H1 (cell line): ENCODE results near the gene TMEM169. TPM values are rescaled to one million over a fixed set of nuclear protein-coding genes. Genes with fewer than 3 reads are reported as not detected.

Source experiments
- CTCF ChIA-PET: fragments of 300-600 bp; sonication (Branson Sonifier 250); formaldehyde crosslinking; loops from one replicate; lab custom pipeline; 2021; ENCODE audit not compliant: partially characterized antibody; lab: Charles Lee
- POLR2A ChIA-PET: fragments of 300-600 bp; sonication (Branson Sonifier 250); formaldehyde crosslinking; loops from one replicate; lab custom pipeline; 2021; ENCODE audit warnings: inconsistent platforms; ENCODE audit not compliant: partially characterized antibody; lab: Charles Lee
- DNase-seq, 2 experiments: peaks; one replicate each; pipeline versions ENCODE4 v3.0.0 to v3.0.0-alpha.2; 2010 to 2022; ENCODE audit warnings: low spot score in 2 of 2, low read depth in 1 of 2, mixed read lengths in 1 of 2
- FAIRE-seq: peaks from 2 replicates; lab custom pipeline; 2011; peaks lifted over from hg19 to GRCh38; lab: Jason Lieb, UNC
- H2AFZ ChIP-seq: 2 replicates; pipeline ENCODE4 v1.8.1; 2012; ENCODE audit warnings: low read length, inconsistent platforms
- H2AK5ac ChIP-seq: 2 replicates; pipeline ENCODE4 v1.6.1; 2013; ENCODE audit warnings: low read depth, low read length
- H2BK120ac ChIP-seq: replicated peaks from 2 replicates; pipeline ENCODE3; 2013; ENCODE audit warnings: low read depth, low read length, inconsistent platforms
- H2BK12ac ChIP-seq: 2 replicates; pipeline ENCODE4 v1.6.1; 2013; ENCODE audit warnings: low read depth, low read length
- H2BK15ac ChIP-seq: 2 replicates; pipeline ENCODE4 v1.6.1; 2013; ENCODE audit warnings: low read length
- H2BK20ac ChIP-seq: 2 replicates; pipeline ENCODE4 v1.6.1; 2013; ENCODE audit warnings: low read length
- H2BK5ac ChIP-seq: 2 replicates; pipeline ENCODE4 v1.6.1; 2013; ENCODE audit warnings: low read depth, low read length
- H3K14ac ChIP-seq: 2 replicates; pipeline ENCODE4 v1.6.1; 2013; ENCODE audit warnings: inconsistent platforms; ENCODE audit not compliant: insufficient read length
- H3K18ac ChIP-seq: 2 replicates; pipeline ENCODE4 v1.6.1; 2013; ENCODE audit warnings: low read length; ENCODE audit errors: extremely low read depth
- H3K23ac ChIP-seq: 2 replicates; pipeline ENCODE4 v1.6.1; 2013; ENCODE audit warnings: inconsistent platforms; ENCODE audit not compliant: insufficient read length
- H3K23me2 ChIP-seq: 2 replicates; pipeline ENCODE4 v1.6.1; 2013; ENCODE audit warnings: low read depth, low read length
- H3K27ac ChIP-seq: 2 replicates; pipeline ENCODE4 v1.6.1; 2011; ENCODE audit warnings: low read depth, low read length, inconsistent platforms
- H3K27me3 ChIP-seq, 4 experiments: replicated peaks in 1 of 4; 1 replicate in 1 of 4; 2 replicates in 3 of 4; pipeline versions ENCODE4 v1.6.1 to v1.8.1; 2011 to 2013; ENCODE audit warnings: low read length in 3 of 4, mild to moderate bottlenecking in 3 of 4, inconsistent platforms in 2 of 4, mixed read lengths in 2 of 4, moderate library complexity in 1 of 4; ENCODE audit not compliant: control insufficient read depth in 3 of 4, insufficient read depth in 3 of 4; ENCODE audit errors: extremely low read depth in 1 of 4
- H3K36me3 ChIP-seq, 4 experiments: 2 replicates each; pipeline versions ENCODE4 v1.6.1 to v1.8.1; 2011 to 2013; ENCODE audit warnings: mild to moderate bottlenecking in 4 of 4, low read length in 3 of 4, moderate library complexity in 2 of 4, control low read depth in 1 of 4, inconsistent platforms in 1 of 4; ENCODE audit not compliant: insufficient read depth in 4 of 4, control insufficient read depth in 2 of 4
- H3K4ac ChIP-seq: replicated peaks from 2 replicates; pipeline ENCODE3; 2013; ENCODE audit warnings: low read length, low read depth, mixed read lengths, inconsistent platforms; ENCODE audit not compliant: insufficient read length
- H3K4me1 ChIP-seq, 4 experiments: replicated peaks in 1 of 4; 1 replicate in 1 of 4; 2 replicates in 3 of 4; pipeline versions ENCODE4 v1.6.1 to v1.8.1; 2011 to 2013; ENCODE audit warnings: low read length in 3 of 4, inconsistent platforms in 2 of 4, mixed read lengths in 1 of 4; ENCODE audit not compliant: insufficient read depth in 4 of 4, control insufficient read depth in 3 of 4
- H3K4me2 ChIP-seq, 2 experiments: 2 replicates each; pipeline versions ENCODE4 v1.6.1 to v1.8.1; 2011 to 2013; ENCODE audit warnings: low read depth in 2 of 2, low read length in 2 of 2, control low read depth in 1 of 2, inconsistent platforms in 1 of 2, mild to moderate bottlenecking in 1 of 2; ENCODE audit not compliant: insufficient read depth in 1 of 2
- H3K4me3 ChIP-seq, 4 experiments: fragments of 200-600, 300-600 bp in 1 of 4; sonication (generic), shearing (Covaris generic), sonication (Bioruptor Twin) in 1 of 4; 2 replicates each; pipeline versions ENCODE4 v1.5.1 to v1.8.1; 2011 to 2016; ENCODE audit warnings: low read length in 4 of 4, low read depth in 3 of 4, control low read depth in 2 of 4, inconsistent platforms in 2 of 4, mild to moderate bottlenecking in 2 of 4, mixed read lengths in 1 of 4, moderate library complexity in 1 of 4; ENCODE audit not compliant: insufficient read depth in 2 of 4; ENCODE audit errors: extremely low read depth in 1 of 4
- H3K56ac ChIP-seq: replicated peaks from 2 replicates; pipeline ENCODE3; 2013; ENCODE audit warnings: low read depth, mild to moderate bottlenecking, mixed read lengths, low read length, inconsistent platforms; ENCODE audit not compliant: insufficient read length
- H3K79me1 ChIP-seq: 2 replicates; pipeline ENCODE4 v1.6.1; 2013; ENCODE audit warnings: low read depth, low read length, control low read depth
- H3K79me2 ChIP-seq, 2 experiments: 2 replicates each; pipeline versions ENCODE4 v1.6.1 to v1.8.1; 2012 to 2013; ENCODE audit warnings: low read length in 2 of 2, mild to moderate bottlenecking in 2 of 2, inconsistent platforms in 1 of 2; ENCODE audit not compliant: insufficient read depth in 2 of 2, control insufficient read depth in 1 of 2
- H3K9ac ChIP-seq, 4 experiments: replicated peaks in 1 of 4; 1 replicate in 1 of 4; 2 replicates in 3 of 4; pipeline versions ENCODE4 v1.6.1 to v1.8.1; 2011 to 2013; ENCODE audit warnings: low read depth in 3 of 4, low read length in 3 of 4, control low read depth in 2 of 4, mild to moderate bottlenecking in 2 of 4, moderate library complexity in 2 of 4, inconsistent platforms in 1 of 4; ENCODE audit errors: extremely low read depth in 1 of 4
- H3K9me3 ChIP-seq, 2 experiments: 2 replicates each; pipeline versions ENCODE4 v1.6.1 to v1.8.1; 2012 to 2013; ENCODE audit warnings: mild to moderate bottlenecking in 2 of 2, moderate library complexity in 2 of 2, control low read depth in 1 of 2, inconsistent platforms in 1 of 2, low read depth in 1 of 2, low read length in 1 of 2, mixed read lengths in 1 of 2; ENCODE audit not compliant: insufficient read depth in 2 of 2
- H4K20me1 ChIP-seq, 2 experiments: replicated peaks in 1 of 2; 2 replicates each; pipeline versions ENCODE3 to v1.8.1; 2011 to 2013; ENCODE audit warnings: inconsistent platforms in 2 of 2, low read length in 2 of 2, mild to moderate bottlenecking in 1 of 2; ENCODE audit not compliant: insufficient read depth in 2 of 2, control insufficient read depth in 1 of 2
- H4K5ac ChIP-seq: 2 replicates; pipeline ENCODE4 v1.6.1; 2013; ENCODE audit warnings: low read length, low read depth, mixed read lengths, inconsistent platforms; ENCODE audit not compliant: insufficient read length
- H4K8ac ChIP-seq: 2 replicates; pipeline ENCODE4 v1.8.0; 2013; ENCODE audit warnings: mild to moderate bottlenecking, moderate library complexity, low read length, inconsistent platforms; ENCODE audit not compliant: insufficient read depth; ENCODE audit errors: extremely low read depth
- H4K91ac ChIP-seq: replicated peaks from 2 replicates; pipeline ENCODE3; 2013; ENCODE audit warnings: low read length, mixed read lengths, inconsistent platforms; ENCODE audit not compliant: insufficient read length
- ASH2L ChIP-seq: fragments of 200-600, 300-600 bp; sonication (generic); IDR thresholded peaks from one replicate; pipeline ENCODE4 v1.7.1; 2017; ENCODE audit warnings: low read length
- ATF3 ChIP-seq: IDR thresholded peaks from 2 replicates; pipeline ENCODE4 v1.6.1; 2011; ENCODE audit warnings: low read depth, mild to moderate bottlenecking, low read length; ENCODE audit not compliant: insufficient read depth
- CBX8 ChIP-seq: fragments of 300-800, 300-1000 bp; sonication (generic); IDR thresholded peaks from 2 replicates; pipeline ENCODE4 v1.7.1; 2016; ENCODE audit warnings: low read depth, low read length, borderline replicate concordance
- CTBP2 ChIP-seq: IDR thresholded peaks from 2 replicates; pipeline ENCODE4 v1.7.0; 2011; ENCODE audit warnings: borderline replicate concordance, mild to moderate bottlenecking, moderate library complexity, mixed read lengths, low read length; ENCODE audit not compliant: insufficient read depth, insufficient read length
- EP300 ChIP-seq, 2 experiments: IDR thresholded peaks; 1 replicate in 1 of 2; 2 replicates in 1 of 2; pipeline ENCODE4 v1.6.1; 2011 to 2012; ENCODE audit warnings: low read depth in 2 of 2, low read length in 2 of 2, mild to moderate bottlenecking in 2 of 2, borderline replicate concordance in 1 of 2, inconsistent platforms in 1 of 2, moderate library complexity in 1 of 2
- MAFK ChIP-seq: IDR thresholded peaks from 2 replicates; pipeline ENCODE4 v1.6.1; 2012; ENCODE audit warnings: low read depth, mild to moderate bottlenecking, improper control_type of control experiment, low read length
- SIN3A ChIP-seq, 2 experiments: IDR thresholded peaks in 1 of 2; conservative IDR thresholded peaks in 1 of 2; 2 replicates each; pipeline ENCODE4 v1.6.1; 2011 to 2012; ENCODE audit warnings: low read length in 2 of 2, improper control_type of control experiment in 1 of 2, low read depth in 1 of 2, mild to moderate bottlenecking in 1 of 2
- SRF ChIP-seq: IDR thresholded peaks from 2 replicates; pipeline ENCODE4 v1.6.1; 2011; ENCODE audit warnings: mild to moderate bottlenecking, low read depth, low read length, moderate library complexity
- WGBS, 2 experiments: shearing (Covaris generic) in 1 of 2; methylation state at CpG; one replicate each; pipeline versions ENCODE4 v1.1.6 to v1.1.7; 2013 to 2015; ENCODE audit warnings: low lambda C conversion rate in 2 of 2, mixed read lengths in 2 of 2, inconsistent platforms in 1 of 2, low coverage in 1 of 2, missing lambda C conversion rate in 1 of 2; ENCODE audit not compliant: insufficient replicate concordance in 2 of 2, insufficient coverage in 1 of 2, insufficient read length in 1 of 2; ENCODE audit errors: extremely low coverage in 1 of 2, missing lambda C conversion rate in 1 of 2; 5-methylcytosine and 5-hydroxymethylcytosine counted together
- polyA plus RNA-seq, 7 experiments: library from polyadenylated mRNA; depleted of rRNA in 3 of 7; stranded (reverse) in 5 of 7; unstranded in 2 of 7; fragments of >200 nt in 5 of 7; fragments of 200-250 nt in 2 of 7; gene quantifications; 1 replicate in 5 of 7; 2 replicates in 1 of 7; 4 replicates in 1 of 7; pipeline versions ENCODE4 v1.2.1 to v1.2.3, GENCODE V29; 2011 to 2013; ENCODE audit warnings: missing spikeins in 2 of 7, mixed read lengths in 2 of 7
- total RNA-seq: library from RNA; stranded (reverse); fragmentation: NEBNext Ultra II Directional; extraction: Animal tissue kit (Norgen Biotek cat#: 25700); gene quantifications from 2 replicates; pipeline ENCODE4 v1.2.1, GENCODE V29; 2021

The TMEM169 gene
- total and polyA plus RNA-seq, 2 of the 8 experiments (the other 6 are each of a cell fraction or from before 2014, with no cell fraction given) = 0.41 to 2.4 TPM

- Histone ChIP-seq H3K23ac (no peak overlapping the region), H3K79me1 (no peaks in the 10 kb centered on the region), H3K18ac (no peak overlapping the region), H2AFZ (no peak overlapping the region), H3K23me2 (no peaks in the 10 kb centered on the region; the same call in 1 of the 2 replicates)
- FAIRE-seq = no peak
- TF ChIP-seq CBX8 (no peak), SRF (no peak), EP300 (IDR thresholded peaks at IDR 0.05; ENCODE audit: borderline replicate concordance in 1 of 2, low read depth in 2 of 2, low read length in 2 of 2) (no peak), ASH2L (no peak), SIN3A (conservative IDR thresholded peaks at IDR 0.05 in 1 of 2, IDR thresholded peaks at IDR 0.05 in 1 of 2; ENCODE audit: low read depth in 1 of 2, low read length in 2 of 2) (no peak), MAFK (no peak), ATF3 (no peak), CTBP2 (no peak)
- TF ChIP-seq, all 59 proteins: peak for 0
- Histone ChIP-seq H3K4me1 (no peaks in the 10 kb centered on the region), H4K91ac (no peak overlapping the region), H3K4ac (no peak overlapping the region), H2BK12ac (no peak overlapping the region), H3K27me3 (no peaks in the 10 kb centered on the region), H3K36me3 (peaks cover 21 to 95% (median 72%) of the 10 kb centered on the region in 4 experiments), H4K8ac (no peak overlapping the region), H2BK20ac (no peak overlapping the region), H4K20me1 (peaks cover 10 to 21% of the 10 kb centered on the region in 2 experiments), H3K56ac (no peak overlapping the region), H3K4me2 (no peak overlapping the region), H3K9ac (no peak overlapping the region), H2AK5ac (no peak overlapping the region), H3K14ac (no peak overlapping the region), H2BK15ac (no peak overlapping the region), H3K4me3 (no peak overlapping the region), H4K5ac (no peak overlapping the region), H2BK5ac (no peak overlapping the region), H3K9me3 (no peaks in the 10 kb centered on the region), H2BK120ac (no peak overlapping the region), H3K27ac (no peak overlapping the region), H3K79me2 (peaks cover 0 to 33% of the 10 kb centered on the region in 2 experiments; a peak in 2 of 4 replicates)
- 94% methylated on average over 3 of the region's 4 CpGs; no CpG with 5 or more reads in 1 of the 2 experiments for WGBS, 2 experiments
- CTCF ChIA-PET = interaction anchor here (0.9 to 1.3 kb wide), 2 partner anchors 9 to 13 kb away, joined by 3 to 5 read pairs; no protein-coding TSS in a partner anchor
- DNase-seq = no peak
- POLR2A ChIA-PET = interaction anchor here (0.6 to 8.1 kb wide), 9 partner anchors 10 to 360 kb away, joined by 3 to 101 read pairs (median 7); partner anchors contain the start of gene XRCC5
Observed at GRCh38 chr2:216146573-216146972, 64.9 kb downstream of the TMEM169 start.
